RWPE1 (cell line): ENCODE measurements around the gene FBN2.

ENCODE experiments used
- CTCF ChIA-PET: fragments of 350-600 bp; sonication (Branson Sonifier 250); formaldehyde crosslinking; extraction: SDS; loops from one replicate; lab custom pipeline; 2021; lab: Yijun Ruan, JAX
- POLR2A ChIA-PET: fragments of 400-600 bp; formaldehyde crosslinking; extraction: SDS; loops from one replicate; lab custom pipeline; 2020; ENCODE audit warnings: antibody characterized with exemption; ENCODE audit not compliant: low non-redundant PET; lab: Yijun Ruan, JAX
- DNase-seq: peaks from one replicate; pipeline ENCODE4 v3.0.0; 2012; ENCODE audit warnings: low spot score
- H3K27ac ChIP-seq: fragments of 450-650 bp; 2 replicates; pipeline ENCODE4 v1.5.1; 2017
- TF ChIP-seq, protein P1 (sequence below): fragments of 450-650 bp; conservative IDR thresholded peaks from 2 replicates; pipeline ENCODE4 v1.5.1; 2017; ENCODE audit warnings: low read depth, mild to moderate bottlenecking

The FBN2 gene

DNA sequence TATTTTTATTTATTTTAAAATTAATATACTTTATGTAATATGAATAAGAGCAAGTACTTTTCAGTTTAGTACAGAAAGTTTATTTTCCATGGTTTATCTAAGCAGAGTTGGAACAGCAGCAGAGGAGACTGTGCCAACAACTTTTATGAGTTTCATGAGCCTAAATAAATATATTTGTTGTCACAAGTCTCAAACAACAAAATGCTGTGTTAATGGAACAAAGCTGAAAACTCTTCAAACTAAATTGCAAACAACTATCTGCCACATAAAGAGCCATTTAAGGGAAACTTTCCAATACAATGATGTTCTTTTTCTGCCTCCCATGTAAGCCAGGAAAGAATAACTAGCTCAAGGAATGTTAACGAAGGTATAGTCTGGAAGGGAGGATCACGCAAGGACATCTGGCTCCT is 96.1 kb downstream of the FBN2 start:
- no peak overlapping the region for H3K27ac ChIP-seq
- no peak for DNase-seq
- POLR2A ChIA-PET: no interaction called here
- TF ChIP-seq, protein P1, sequence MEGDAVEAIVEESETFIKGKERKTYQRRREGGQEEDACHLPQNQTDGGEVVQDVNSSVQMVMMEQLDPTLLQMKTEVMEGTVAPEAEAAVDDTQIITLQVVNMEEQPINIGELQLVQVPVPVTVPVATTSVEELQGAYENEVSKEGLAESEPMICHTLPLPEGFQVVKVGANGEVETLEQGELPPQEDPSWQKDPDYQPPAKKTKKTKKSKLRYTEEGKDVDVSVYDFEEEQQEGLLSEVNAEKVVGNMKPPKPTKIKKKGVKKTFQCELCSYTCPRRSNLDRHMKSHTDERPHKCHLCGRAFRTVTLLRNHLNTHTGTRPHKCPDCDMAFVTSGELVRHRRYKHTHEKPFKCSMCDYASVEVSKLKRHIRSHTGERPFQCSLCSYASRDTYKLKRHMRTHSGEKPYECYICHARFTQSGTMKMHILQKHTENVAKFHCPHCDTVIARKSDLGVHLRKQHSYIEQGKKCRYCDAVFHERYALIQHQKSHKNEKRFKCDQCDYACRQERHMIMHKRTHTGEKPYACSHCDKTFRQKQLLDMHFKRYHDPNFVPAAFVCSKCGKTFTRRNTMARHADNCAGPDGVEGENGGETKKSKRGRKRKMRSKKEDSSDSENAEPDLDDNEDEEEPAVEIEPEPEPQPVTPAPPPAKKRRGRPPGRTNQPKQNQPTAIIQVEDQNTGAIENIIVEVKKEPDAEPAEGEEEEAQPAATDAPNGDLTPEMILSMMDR: no peak
- CTCF ChIA-PET: interaction anchor here (0.7 kb wide), 1 partner anchor 136 kb away, joined by 3 read pairs; no protein-coding TSS in a partner anchor

DNA sequence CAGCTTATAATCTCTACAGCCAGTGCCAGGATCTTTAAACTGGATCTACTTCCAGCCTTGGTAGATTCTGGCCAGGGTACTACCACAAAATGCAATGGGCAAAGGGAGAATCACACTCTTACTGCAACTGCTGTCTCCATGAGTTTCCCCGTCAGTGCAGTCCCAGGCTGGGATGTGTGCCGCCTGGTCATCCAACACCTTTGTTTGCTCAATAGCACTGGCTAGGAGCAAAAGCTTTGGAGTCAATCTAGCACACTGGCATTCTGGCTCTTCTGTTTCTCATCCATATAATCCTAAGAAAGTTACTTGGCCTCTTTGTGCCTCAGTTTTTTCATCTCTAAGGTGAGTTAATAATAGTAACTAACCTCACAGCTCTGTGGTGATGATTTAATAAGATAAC is 96.9 kb downstream of the FBN2 start:
- no peak for DNase-seq
- TF ChIP-seq, protein P1: no peak
- no peak overlapping the region for H3K27ac ChIP-seq
- CTCF ChIA-PET: no interaction called here
- POLR2A ChIA-PET: no interaction called here

DNA sequence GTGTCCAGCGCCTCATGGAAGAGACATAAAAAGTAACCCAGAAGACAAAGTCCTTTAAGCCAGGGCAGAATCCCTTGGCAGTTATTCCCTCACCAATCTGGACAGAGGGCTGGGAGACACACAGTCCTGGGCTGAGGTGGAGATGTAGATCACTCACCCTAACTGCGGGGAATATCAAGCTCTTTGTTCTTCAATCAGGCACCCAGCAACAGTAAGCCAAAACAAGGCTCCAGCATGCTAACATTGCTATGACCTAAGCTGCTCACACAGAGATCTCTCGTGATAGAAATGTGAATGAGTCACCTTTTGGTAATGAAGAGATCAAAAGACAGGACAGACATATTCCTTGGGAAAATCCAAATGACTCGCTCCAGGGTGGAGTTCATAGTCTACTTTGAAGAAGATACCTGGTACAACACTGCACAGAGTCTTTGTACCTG is 101.3 kb downstream of the FBN2 start:
- DNase-seq: peak; percentile 63
- ChIA-PET POLR2A (no interaction called here), CTCF (no interaction called here)
- TF ChIP-seq, protein P1: no peak
- H3K27ac ChIP-seq: no peak overlapping the region

DNA sequence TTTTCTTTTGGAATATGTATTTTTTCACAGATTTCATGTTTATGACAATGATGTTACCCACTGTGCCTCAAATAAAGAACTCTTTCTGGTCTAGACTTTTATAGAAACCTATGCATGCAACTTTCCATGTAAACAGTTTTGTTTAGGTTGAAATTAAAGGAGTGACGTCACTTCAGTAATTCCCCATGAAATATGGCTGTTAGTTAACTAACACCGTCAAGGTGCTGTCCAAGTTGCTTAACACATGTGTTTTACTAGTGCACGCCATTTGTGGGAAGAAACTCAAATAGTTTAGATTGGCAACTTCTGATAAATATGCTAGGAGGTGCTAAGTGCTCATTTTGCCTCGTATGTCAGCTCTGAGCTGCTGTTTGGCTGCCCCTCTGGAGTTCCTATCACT is 102.2 kb downstream of the FBN2 start:
- DNase-seq: no peak
- TF ChIP-seq, protein P1: no peak
- POLR2A ChIA-PET: no interaction called here
- CTCF ChIA-PET: no interaction called here
- no peak overlapping the region for H3K27ac ChIP-seq

DNA sequence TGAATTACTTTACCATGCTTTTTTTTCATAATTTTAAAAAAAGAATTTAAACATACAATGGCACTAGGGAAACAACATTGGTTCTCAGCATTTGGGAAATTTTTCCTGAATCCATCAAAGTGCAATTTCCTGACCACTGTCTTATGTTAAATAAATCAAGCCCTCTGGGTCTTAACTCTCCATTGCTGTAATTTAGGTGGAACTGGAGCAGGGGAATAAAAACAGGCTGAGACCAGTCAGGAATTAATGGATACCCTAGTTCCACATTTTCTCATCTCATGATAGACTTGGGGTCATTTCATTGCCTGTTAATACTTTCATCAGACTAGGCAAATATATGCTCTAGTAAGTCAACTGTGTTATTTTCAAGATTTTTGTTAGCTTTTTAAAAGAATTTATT is 103.1 kb downstream of the FBN2 start:
- CTCF ChIA-PET: no interaction called here
- POLR2A ChIA-PET: no interaction called here
- TF ChIP-seq, protein P1: no peak
- no peak for DNase-seq
- no peak overlapping the region for H3K27ac ChIP-seq

DNA sequence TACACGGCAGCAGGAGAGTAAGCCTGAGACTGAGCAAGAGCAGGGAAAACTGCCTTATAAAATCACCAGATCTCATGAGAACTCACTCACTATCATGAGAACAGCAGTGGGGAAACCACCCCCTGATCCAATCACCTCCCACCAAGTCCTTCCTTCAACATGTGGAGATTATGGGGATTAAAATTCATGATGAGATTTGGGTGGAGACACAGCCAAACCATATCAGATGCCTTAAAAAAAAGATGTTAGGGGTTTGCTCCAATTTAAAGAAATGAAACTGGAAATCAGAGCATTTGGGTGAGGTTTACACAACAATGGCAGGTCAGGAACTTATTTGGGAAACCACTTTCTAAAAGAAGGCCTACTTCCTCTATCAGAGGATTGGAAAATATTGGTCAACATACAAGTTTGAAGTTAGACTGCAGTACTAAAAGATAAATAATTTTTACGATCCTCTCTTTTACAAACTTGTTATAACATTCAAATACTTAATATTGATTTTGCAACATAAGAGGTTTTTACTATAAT is 105.1 kb downstream of the FBN2 start:
- ChIA-PET POLR2A (no interaction called here), CTCF (no interaction called here)
- no peak for DNase-seq
- TF ChIP-seq, protein P1: no peak
- no peak overlapping the region for H3K27ac ChIP-seq

DNA sequence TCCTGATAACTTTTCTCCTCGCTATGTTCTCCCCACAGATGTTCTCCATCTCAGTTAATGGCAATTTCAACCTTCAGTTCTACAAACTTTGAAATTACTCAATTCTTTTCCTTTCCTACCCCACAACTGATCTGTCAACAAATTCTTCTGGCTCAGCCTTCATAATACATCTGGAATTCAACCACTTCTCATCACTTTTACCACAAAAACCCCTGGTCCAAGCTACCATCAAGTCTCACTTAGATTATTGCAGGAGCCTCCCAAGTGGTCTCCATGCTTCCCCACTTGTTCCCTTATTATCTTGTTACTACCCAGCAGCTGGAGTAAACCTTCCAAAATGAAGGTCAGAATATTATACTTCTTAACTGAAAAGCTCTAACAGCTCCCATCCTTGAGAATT is 110.1 kb downstream of the FBN2 start:
- no peak overlapping the region for H3K27ac ChIP-seq
- CTCF ChIA-PET: no interaction called here
- no peak for DNase-seq
- POLR2A ChIA-PET: no interaction called here
- TF ChIP-seq, protein P1: no peak
